OCI-M1 (cell line): ENCODE measurements around the gene STX4.

Source experiments
- DNase-seq: peaks from one replicate; lab custom pipeline; 2025; lab: John Stamatoyannopoulos, UW

STX4 gene

DNA sequence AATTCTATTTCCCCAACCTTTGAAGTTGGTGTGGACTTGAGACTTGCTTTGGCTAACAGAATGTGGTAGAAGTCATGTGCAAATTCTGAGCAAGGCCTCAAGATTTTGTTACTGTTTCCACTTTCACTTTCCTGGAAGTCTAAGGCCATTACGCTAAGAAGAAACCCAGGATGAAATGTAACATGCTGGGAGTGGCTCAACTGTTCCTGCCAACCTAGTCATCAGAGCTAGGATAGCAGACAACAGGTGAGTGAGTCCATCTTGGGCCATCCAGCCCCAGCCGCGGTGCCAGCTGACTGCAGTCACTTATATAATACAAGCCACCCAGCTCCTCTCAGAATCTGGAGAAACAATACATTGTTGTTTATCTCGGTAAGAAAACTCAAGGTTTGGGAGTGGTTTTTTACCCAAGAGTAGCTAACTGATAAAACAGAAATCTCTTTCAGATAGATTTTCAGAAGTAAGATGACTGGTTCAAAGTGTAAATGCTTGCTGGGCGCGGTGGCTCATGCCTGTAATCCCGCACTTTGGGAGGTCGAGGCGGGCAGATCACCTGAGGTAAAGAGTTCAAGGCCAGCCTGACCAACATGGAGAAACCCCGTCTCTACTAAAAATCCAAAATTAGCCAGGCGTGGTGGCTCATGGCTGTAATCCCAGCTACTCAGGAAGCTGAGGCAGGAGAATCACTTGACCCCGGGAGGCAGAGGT is 10.7 kb upstream of the STX4 start:
- peak; percentile 88 for DNase-seq

GRCh38 chr16:31023252-31023602 is 10.1 kb upstream of the STX4 start:
- no peak for DNase-seq

GRCh38 chr16:31023627-31024226 is 9.6 kb upstream of the STX4 start:
- DNase-seq, result no peak

GRCh38 chr16:31025339-31025738 is 8.0 kb upstream of the STX4 start:
- DNase-seq, result no peak

GRCh38 chr16:31029272-31029671 is 4.1 kb upstream of the STX4 start:
- no peak for DNase-seq

GRCh38 chr16:31031276-31031675 is 2.1 kb upstream of the STX4 start:
- DNase-seq, result no peak

GRCh38 chr16:31033709-31034492 is 543 bp downstream of the STX4 start:
- DNase-seq, result peak; percentile 91

DNA sequence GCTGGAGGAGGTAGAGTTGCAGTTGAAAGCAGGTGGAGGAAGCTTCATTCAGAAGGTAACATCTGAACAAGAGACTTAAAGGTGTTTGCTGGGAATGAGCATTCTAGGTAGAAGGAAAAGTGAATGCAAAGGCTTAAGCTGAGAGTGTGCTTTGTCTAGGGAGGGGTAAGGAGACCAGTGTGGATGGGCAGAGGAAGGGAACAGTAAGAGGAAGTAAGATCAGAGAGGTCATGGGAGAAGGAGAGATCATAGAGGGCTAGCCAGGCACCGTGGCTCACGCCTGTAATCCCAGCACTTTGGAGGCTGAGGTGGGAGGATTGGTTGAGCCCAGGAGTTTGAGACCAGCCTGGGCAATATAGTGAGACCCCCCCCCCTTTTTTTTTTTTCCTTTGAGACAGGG is 3.3 kb downstream of the STX4 start:
- peak; percentile 35 for DNase-seq

- no peak for DNase-seq
Observed at GRCh38 chr16:31038993-31039392, 5.6 kb downstream of the STX4 start.

DNA sequence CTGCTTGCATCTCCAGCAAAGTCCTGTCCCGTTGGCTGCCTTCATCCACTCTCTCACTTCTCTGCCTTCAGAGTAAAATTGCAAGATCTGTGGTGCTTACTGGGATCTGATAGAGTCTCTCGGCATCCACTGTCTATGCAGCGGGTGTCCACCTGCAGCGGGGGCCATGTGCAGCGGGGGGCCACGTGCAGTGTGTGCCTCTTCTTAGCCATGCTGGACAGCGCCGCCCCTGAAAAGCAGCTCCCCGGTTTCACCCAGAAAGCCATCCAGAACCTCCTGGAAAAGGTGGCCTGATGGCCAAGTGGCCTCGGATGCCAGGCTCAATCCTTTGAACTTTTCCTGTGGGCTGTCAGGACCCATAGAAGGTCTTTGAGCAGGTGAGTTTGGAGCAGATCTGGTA is 9.5 kb downstream of the STX4 start:
- no peak for DNase-seq

- DNase-seq, result no peak
Observed at GRCh38 chr16:31043352-31043751, 10.0 kb downstream of the STX4 start.

DNA sequence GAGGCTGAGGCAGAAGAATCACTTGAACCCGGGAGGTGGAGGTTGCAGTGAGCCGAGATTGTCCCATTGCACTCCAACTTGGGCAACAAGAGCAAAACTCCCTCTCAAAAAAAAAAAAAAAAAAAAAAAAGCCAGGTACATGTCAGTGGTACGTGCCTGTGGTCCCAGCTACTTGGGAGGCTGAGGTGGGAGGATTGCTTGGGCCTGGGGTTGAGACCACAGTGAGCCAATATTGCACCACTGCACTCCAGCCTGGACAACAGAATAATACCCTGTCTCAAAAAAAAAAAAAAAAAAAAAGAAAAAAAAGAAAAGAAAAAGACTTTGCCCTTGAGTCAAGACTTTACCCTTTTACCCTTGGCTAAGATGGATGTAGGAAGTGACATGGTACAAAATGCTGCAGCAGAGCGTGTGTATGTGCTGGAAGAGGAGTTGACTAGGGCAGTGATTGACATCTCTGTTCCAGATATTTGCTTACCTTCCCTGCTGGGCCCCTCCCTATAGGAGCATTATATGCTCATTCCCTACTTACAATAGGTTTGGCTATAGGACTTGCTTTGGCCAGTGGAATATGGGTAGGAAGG is 10.6 kb downstream of the STX4 start:
- DNase-seq, result no peak

- no peak for DNase-seq
Observed at GRCh38 chr16:31050280-31051030, 17.1 kb downstream of the STX4 start.

DNA sequence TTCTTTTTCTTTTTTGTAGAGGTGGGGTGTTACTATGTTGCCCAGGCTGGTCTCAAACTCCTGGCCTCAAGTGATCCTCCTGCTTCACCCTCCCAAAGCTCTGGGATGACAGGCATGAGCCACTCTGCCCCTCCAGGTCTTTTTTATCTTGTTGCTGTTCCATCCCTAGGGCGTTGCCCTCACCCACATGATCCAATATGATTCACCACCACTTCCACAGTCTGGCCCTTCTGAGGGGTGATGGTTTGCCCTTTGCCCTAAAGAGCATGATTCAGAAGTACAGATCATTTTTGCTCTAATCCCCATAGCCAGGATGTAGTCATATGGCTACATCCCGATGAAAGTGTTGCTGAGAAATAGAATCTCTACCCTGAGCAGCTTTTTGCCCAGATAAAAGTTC is 18.8 kb downstream of the STX4 start:
- DNase-seq, result peak; percentile 58

- no peak for DNase-seq
Observed at GRCh38 chr16:31055613-31056012, 22.3 kb downstream of the STX4 start.

GRCh38 chr16:31061126-31061812 is 27.9 kb downstream of the STX4 start:
- no peak for DNase-seq

- no peak for DNase-seq
Observed at GRCh38 chr16:31061813-31062440, 28.6 kb downstream of the STX4 start.

DNA sequence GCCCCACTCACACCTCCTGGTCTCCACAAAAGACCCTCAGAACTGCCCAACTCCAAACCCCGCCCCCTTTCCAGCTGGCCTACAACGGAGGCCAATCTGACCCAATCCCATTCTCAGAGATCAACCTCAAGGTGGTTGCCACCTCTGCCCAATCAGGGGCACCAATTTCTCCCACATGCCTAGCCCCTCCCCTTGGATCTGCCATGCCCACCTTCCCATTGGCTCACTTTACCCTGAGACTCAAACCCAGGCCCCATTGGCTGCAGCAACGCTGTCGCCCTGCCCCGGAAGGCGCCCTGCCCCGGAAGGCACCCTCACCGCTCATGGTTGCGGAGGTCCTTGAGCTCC is 30.1 kb downstream of the STX4 start:
- DNase-seq, result no peak

GRCh38 chr16:31063843-31064611 is 30.7 kb downstream of the STX4 start:
- DNase-seq, result no peak

GRCh38 chr16:31064882-31065461 is 31.6 kb downstream of the STX4 start:
- no peak for DNase-seq
